GM19238 (cell line): ENCODE measurements around the gene RACGAP1.

Experiments
- DNase-seq: peaks from one replicate; pipeline ENCODE4 v3.0.0; 2011; ENCODE audit warnings: low spot score; ENCODE audit not compliant: insufficient read length

Gene RACGAP1

GRCh38 chr12:49969651-49970429, 55.5 kb downstream of the RACGAP1 start:
- no peak for DNase-seq

GRCh38 chr12:49969027-49969426, 56.3 kb downstream of the RACGAP1 start:
- no peak for DNase-seq

- no peak for DNase-seq
Observed at GRCh38 chr12:49968471-49968870, 56.8 kb downstream of the RACGAP1 start.

- no peak for DNase-seq
Observed at GRCh38 chr12:49967777-49968250, 57.5 kb downstream of the RACGAP1 start.

GRCh38 chr12:49967042-49967776, 58.1 kb downstream of the RACGAP1 start:
- DNase-seq: peak; percentile 90

GRCh38 chr12:49966511-49967041, 58.7 kb downstream of the RACGAP1 start:
- no peak for DNase-seq

GRCh38 chr12:49965836-49966235, 59.5 kb downstream of the RACGAP1 start:
- no peak for DNase-seq

GRCh38 chr12:49964849-49965624, 60.3 kb downstream of the RACGAP1 start:
- no peak for DNase-seq

GRCh38 chr12:49963976-49964815, 61.1 kb downstream of the RACGAP1 start:
- DNase-seq: no peak

- no peak for DNase-seq
Observed at GRCh38 chr12:49962861-49963765, 62.2 kb downstream of the RACGAP1 start.

GRCh38 chr12:49961993-49962764, 63.1 kb downstream of the RACGAP1 start:
- no peak for DNase-seq

GRCh38 chr12:49961111-49961922, 64.0 kb downstream of the RACGAP1 start, which contains the start of gene AQP5:
TSS of gene AQP5 (plus strand) at chr12:49961872. CDS start at chr12:49962018, 146 bp downstream.
- DNase-seq: no peak

- no peak for DNase-seq
Observed at GRCh38 chr12:49960474-49961110, 64.7 kb downstream of the RACGAP1 start.

- DNase-seq: no peak
Observed at GRCh38 chr12:49959685-49960473, 65.4 kb downstream of the RACGAP1 start.

GRCh38 chr12:49957570-49957967, 67.7 kb downstream of the RACGAP1 start:
- DNase-seq: no peak
